ENCODE results near the gene FMC1.

DNA sequence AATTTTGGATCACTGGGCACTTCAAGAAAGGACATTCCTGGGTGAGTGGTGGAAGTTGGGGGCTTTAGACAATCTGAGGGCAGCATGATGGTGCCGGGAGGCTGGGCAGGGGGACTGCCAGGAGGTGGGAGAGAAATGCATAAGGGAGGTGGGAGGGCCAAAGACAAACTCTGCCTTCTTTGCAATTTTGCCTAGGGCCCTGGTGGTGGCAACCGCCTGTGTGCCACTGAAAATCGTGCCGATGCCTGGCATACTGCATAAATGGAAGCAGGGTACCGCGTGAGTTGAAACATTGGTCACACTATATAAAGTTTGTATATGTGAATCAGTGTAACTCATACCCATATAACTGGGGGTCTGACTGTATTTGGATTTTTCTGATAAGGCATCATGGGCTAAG is 21.8 kb downstream of the FMC1 start:
- TF ChIP-seq POLR2AphosphoS5 (IDR thresholded peaks at IDR 0.05) (no peak), POLR2A (IDR thresholded peaks at IDR 0.05) (no peak), EP300 (IDR thresholded peaks at IDR 0.05) (no peak)
- TF ChIP-seq, protein P1, sequence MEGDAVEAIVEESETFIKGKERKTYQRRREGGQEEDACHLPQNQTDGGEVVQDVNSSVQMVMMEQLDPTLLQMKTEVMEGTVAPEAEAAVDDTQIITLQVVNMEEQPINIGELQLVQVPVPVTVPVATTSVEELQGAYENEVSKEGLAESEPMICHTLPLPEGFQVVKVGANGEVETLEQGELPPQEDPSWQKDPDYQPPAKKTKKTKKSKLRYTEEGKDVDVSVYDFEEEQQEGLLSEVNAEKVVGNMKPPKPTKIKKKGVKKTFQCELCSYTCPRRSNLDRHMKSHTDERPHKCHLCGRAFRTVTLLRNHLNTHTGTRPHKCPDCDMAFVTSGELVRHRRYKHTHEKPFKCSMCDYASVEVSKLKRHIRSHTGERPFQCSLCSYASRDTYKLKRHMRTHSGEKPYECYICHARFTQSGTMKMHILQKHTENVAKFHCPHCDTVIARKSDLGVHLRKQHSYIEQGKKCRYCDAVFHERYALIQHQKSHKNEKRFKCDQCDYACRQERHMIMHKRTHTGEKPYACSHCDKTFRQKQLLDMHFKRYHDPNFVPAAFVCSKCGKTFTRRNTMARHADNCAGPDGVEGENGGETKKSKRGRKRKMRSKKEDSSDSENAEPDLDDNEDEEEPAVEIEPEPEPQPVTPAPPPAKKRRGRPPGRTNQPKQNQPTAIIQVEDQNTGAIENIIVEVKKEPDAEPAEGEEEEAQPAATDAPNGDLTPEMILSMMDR (IDR thresholded peaks at IDR 0.05) = no peak

Measured in suprapubic skin (tissue), 4 donors.